ENCODE results near the gene TPRG1.

TPRG1 gene

DNA sequence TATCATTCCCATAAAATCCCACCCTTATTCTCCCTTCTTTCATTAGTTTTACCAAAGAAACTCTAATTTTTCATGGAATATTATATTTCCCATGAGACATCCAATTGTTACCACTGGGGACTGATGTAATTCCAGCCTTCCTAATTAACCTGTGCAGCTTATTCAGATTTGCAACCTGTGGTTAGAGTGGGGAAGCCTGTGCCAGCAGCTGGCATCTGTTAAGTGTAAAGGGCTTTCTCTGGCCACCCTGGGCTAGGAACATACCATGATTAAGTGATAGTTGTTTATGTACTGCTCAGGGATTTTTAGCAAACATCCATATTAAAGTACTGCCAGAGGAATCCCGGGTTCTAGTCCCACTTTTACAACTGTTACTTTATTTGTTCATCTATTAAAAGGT is 78.2 kb downstream of the TPRG1 start:
- DNase-seq, result no peak
- no peaks in the 10 kb centered on the region for H3K9me3 ChIP-seq
- H3K4me1 ChIP-seq, result no peaks in the 10 kb centered on the region
- no peak overlapping the region for H3K4me3 ChIP-seq (ENCODE audit: low read depth, low read length)
- no peaks in the 10 kb centered on the region for H3K27me3 ChIP-seq
- no peak for TF ChIP-seq CTCF (IDR thresholded peaks at IDR 0.05; ENCODE audit: low read depth, low read length)
- no peaks in the 10 kb centered on the region for H3K36me3 ChIP-seq

DNA sequence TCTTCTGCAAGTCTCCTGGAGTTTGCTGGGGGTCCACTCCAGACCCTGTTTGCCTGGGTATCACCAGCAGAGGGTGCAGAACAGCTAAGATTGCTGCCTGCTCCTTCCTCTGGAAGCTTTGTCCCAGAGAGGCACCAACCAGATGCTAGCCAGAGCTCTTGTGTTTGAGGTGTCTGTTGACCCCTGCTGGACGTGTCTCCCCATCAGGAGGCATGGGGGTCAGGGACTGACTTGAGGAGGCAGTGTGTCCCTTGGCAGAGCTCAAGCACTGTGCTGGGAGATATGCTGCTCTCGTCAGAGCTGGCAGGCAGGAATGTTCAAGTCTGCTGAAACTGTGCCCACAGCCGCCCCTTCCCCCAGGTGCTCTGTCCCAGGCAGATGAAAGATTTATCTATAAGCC is 86.5 kb downstream of the TPRG1 start:
- H3K9me3 ChIP-seq, result no peaks in the 10 kb centered on the region
- H3K27me3 ChIP-seq, result 0 out of 2 replicates have a peak, but pooled peaks cover 3% of the 10 kb centered on the region
- no peak for DNase-seq
- H3K36me3 ChIP-seq, result no peaks in the 10 kb centered on the region
- no peak overlapping the region for H3K4me3 ChIP-seq (ENCODE audit: low read depth, low read length)
- TF ChIP-seq CTCF (IDR thresholded peaks at IDR 0.05; ENCODE audit: low read depth, low read length), result no peak
- no peaks in the 10 kb centered on the region for H3K4me1 ChIP-seq

- no peak overlapping the region for H3K4me3 ChIP-seq (ENCODE audit: low read depth, low read length)
- DNase-seq, result no peak
- TF ChIP-seq CTCF (IDR thresholded peaks at IDR 0.05; ENCODE audit: low read depth, low read length), result no peak
- H3K36me3 ChIP-seq, result no peaks in the 10 kb centered on the region
- H3K4me1 ChIP-seq, result no peaks in the 10 kb centered on the region
- H3K9me3 ChIP-seq, result no peaks in the 10 kb centered on the region
- H3K27me3 ChIP-seq, result 0 out of 2 replicates have a peak, but pooled peaks cover 3% of the 10 kb centered on the region
Observed at GRCh38 chr3:189260556-189261493, 89.1 kb downstream of the TPRG1 start.

DNA sequence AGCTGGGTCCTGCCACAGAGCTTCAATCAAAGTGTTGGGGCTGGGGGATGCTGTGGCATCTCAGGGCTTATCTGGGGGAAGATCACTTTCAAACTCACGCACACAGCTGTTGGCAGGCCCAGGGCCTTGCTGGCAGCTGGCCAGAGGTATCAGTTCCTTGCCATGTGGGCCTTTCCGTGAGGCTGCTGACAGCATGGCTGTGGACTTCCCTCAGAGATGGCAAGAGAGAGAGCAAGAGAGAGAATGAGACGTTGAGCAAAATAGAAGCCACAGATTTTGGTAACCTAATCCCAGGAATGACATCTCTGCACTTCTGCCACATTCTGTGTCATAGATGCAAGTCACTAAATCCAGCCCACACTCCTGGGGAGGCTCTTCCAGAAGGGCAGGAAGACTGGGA is 91.0 kb downstream of the TPRG1 start:
- no peak for TF ChIP-seq CTCF (IDR thresholded peaks at IDR 0.05; ENCODE audit: low read depth, low read length)

GRCh38 chr3:189267981-189268613 is 96.3 kb downstream of the TPRG1 start:
- peak; percentile 35 for TF ChIP-seq CTCF (IDR thresholded peaks at IDR 0.05; ENCODE audit: low read depth, low read length)
- no peak for DNase-seq

More for the DNA sequence above, 91.0 kb downstream of the TPRG1 start:
- H3K9me3 ChIP-seq, result no peaks in the 10 kb centered on the region
- peak; percentile 34 for DNase-seq
- H3K4me1 ChIP-seq, result no peaks in the 10 kb centered on the region
- H3K36me3 ChIP-seq, result no peaks in the 10 kb centered on the region
- H3K27me3 ChIP-seq, result no peaks in the 10 kb centered on the region
- H3K4me3 ChIP-seq (ENCODE audit: low read depth, low read length), result no peak overlapping the region

GRCh38 chr3:189269365-189269764 is 97.6 kb downstream of the TPRG1 start:
- Histone ChIP-seq H3K36me3 (no peaks in the 10 kb centered on the region), H3K4me1 (no peaks in the 10 kb centered on the region), H3K27me3 (no peaks in the 10 kb centered on the region), H3K4me3 (ENCODE audit: low read depth, low read length) (no peak overlapping the region), H3K9me3 (no peaks in the 10 kb centered on the region)
- no peak for DNase-seq
- no peak for TF ChIP-seq CTCF (IDR thresholded peaks at IDR 0.05; ENCODE audit: low read depth, low read length)

More at GRCh38 chr3:189267981-189268613, 96.3 kb downstream of the TPRG1 start:
- Histone ChIP-seq H3K9me3 (no peaks in the 10 kb centered on the region), H3K4me1 (no peaks in the 10 kb centered on the region), H3K4me3 (ENCODE audit: low read depth, low read length) (no peak overlapping the region), H3K36me3 (no peaks in the 10 kb centered on the region), H3K27me3 (no peaks in the 10 kb centered on the region)
